HepG2 (cell line): Measurements from ENCODE around the gene ATP6V1G2. TPM values are rescaled to one million over a fixed set of nuclear protein-coding genes. Genes with fewer than 3 reads are reported as not detected.

Source experiments
- ATF2 ChIP-seq: sonication (generic); formaldehyde crosslinking; IDR thresholded peaks from 2 replicates; pipeline ENCODE4 v1.4.0; 2020; ENCODE audit warnings: missing genetic modification reagents
- CBX1 ChIP-seq: IDR thresholded peaks from one replicate; pipeline ENCODE4 v1.6.1; 2016; ENCODE audit warnings: antibody characterized with exemption, low read depth
- CREM ChIP-seq, 2 experiments: sonication (generic) in 1 of 2; formaldehyde crosslinking in 1 of 2; IDR thresholded peaks; 2 replicates each; pipeline versions ENCODE4 v1.4.0 to v1.6.1; 2016 to 2020; ENCODE audit warnings: antibody characterized with exemption in 1 of 2, mild to moderate bottlenecking in 1 of 2, missing genetic modification reagents in 1 of 2
- CTCF ChIP-seq: sonication (generic); formaldehyde crosslinking; IDR thresholded peaks from 2 replicates; pipeline ENCODE4 v1.5.0; 2020; ENCODE audit warnings: mild to moderate bottlenecking, missing genetic modification reagents, moderate library complexity
- E2F5 ChIP-seq: sonication (generic); formaldehyde crosslinking; conservative IDR thresholded peaks from 2 replicates; pipeline ENCODE4 v1.4.0; 2020; ENCODE audit warnings: missing genetic modification reagents
- GABPB1 ChIP-seq: IDR thresholded peaks from 2 replicates; pipeline ENCODE4 v1.6.1; 2016; ENCODE audit warnings: mild to moderate bottlenecking, missing genetic modification reagents, moderate library complexity, missing compliant biosample characterization
- GMEB1 ChIP-seq: sonication (generic); formaldehyde crosslinking; IDR thresholded peaks from 2 replicates; pipeline ENCODE4 v1.5.1; 2020; ENCODE audit warnings: missing genetic modification reagents, mild to moderate bottlenecking, borderline replicate concordance
- HNRNPK ChIP-seq: fragments of 200-400 bp; formaldehyde crosslinking; IDR thresholded peaks from 2 replicates; pipeline ENCODE4 v1.6.1; 2018; ENCODE audit warnings: low read length, low read depth, moderate library complexity, mild to moderate bottlenecking; ENCODE audit not compliant: poor library complexity, severe bottlenecking
- IRF2 ChIP-seq: IDR thresholded peaks from 2 replicates; pipeline ENCODE4 v1.6.1; 2018; ENCODE audit warnings: missing genetic modification reagents, missing compliant biosample characterization
- MXI1 ChIP-seq: IDR thresholded peaks from 3 replicates; pipeline ENCODE4 v1.6.1; 2012; ENCODE audit warnings: low read depth, low read length, inconsistent platforms, borderline replicate concordance
- NCOA5 ChIP-seq: sonication (generic); formaldehyde crosslinking; IDR thresholded peaks from 2 replicates; pipeline ENCODE4 v1.4.0; 2020; ENCODE audit warnings: missing genetic modification reagents
- SMAD9 ChIP-seq: sonication (generic); formaldehyde crosslinking; IDR thresholded peaks from 2 replicates; pipeline ENCODE4 v1.5.1; 2020; ENCODE audit warnings: mild to moderate bottlenecking, missing genetic modification reagents
- TEAD3 ChIP-seq: optimal IDR thresholded peaks from 2 replicates; pipeline ENCODE3; 2016; ENCODE audit warnings: borderline replicate concordance
- ZFP1 ChIP-seq: IDR thresholded peaks from 2 replicates; pipeline ENCODE4 v1.6.1; 2016
- ZNF44 ChIP-seq: sonication (generic); formaldehyde crosslinking; IDR thresholded peaks from 2 replicates; pipeline ENCODE4 v1.5.1; 2020; ENCODE audit warnings: mild to moderate bottlenecking, missing genetic modification reagents
- ZNF484 ChIP-seq: sonication (generic); formaldehyde crosslinking; IDR thresholded peaks from 2 replicates; pipeline ENCODE4 v1.5.1; 2020; ENCODE audit warnings: mild to moderate bottlenecking, low read depth, missing genetic modification reagents, borderline replicate concordance
- ZNF710 ChIP-seq: sonication (generic); formaldehyde crosslinking; IDR thresholded peaks from 2 replicates; pipeline ENCODE4 v1.5.0; 2020; ENCODE audit warnings: mild to moderate bottlenecking, missing genetic modification reagents, borderline replicate concordance
- polyA plus RNA-seq, 8 experiments: library from polyadenylated mRNA; depleted of rRNA in 3 of 8; stranded (reverse) in 7 of 8; unstranded in 1 of 8; fragments of >200 nt; fragmentation: Illumina TruSeq in 4 of 8; extraction: Trizol in 4 of 8; gene quantifications; 2 replicates each; pipeline versions ENCODE4 v1.2.1 to v1.2.3, GENCODE V29; 2011 to 2016; ENCODE audit warnings: low read depth in 4 of 8, missing spikeins in 1 of 8, mixed read lengths in 1 of 8; ENCODE audit not compliant: insufficient read depth in 1 of 8
- total RNA-seq, 5 experiments: library from RNA; depleted of rRNA; stranded (reverse); fragments of >200 nt; fragmentation: Illumina TruSeq; extraction: Trizol; gene quantifications; 2 replicates each; pipeline ENCODE4 v1.2.3, GENCODE V29; 2016; ENCODE audit warnings: low read depth in 1 of 5

The ATP6V1G2 gene
- total and polyA plus RNA-seq, 2 of the 13 experiments (the other 11 are each of a cell fraction or from before 2014, with no cell fraction given), result 0.27 to 0.83 TPM

- TF ChIP-seq GMEB1 (peak; percentile 76; the same call in 1 of the 2 replicates), IRF2 (CRISPR knock-in tag) (peak; percentile 86), CBX1 (peak; percentile 25), GABPB1 (CRISPR knock-in tag) (peak; percentile 96), ZFP1 (CRISPR knock-in tag) (no peak), ATF2 (peak; percentile 85), ZNF44 (no peak; the same call in 1 of the 2 replicates), ZNF710 (CRISPR knock-in tag) (peak; percentile 38; the same call in 1 of the 2 replicates), CREM (IDR thresholded peaks at IDR 0.05) (peak; percentile 98), CREM (CRISPR knock-in tag; IDR thresholded peaks at IDR 0.05) (0 out of 2 replicates have a peak, but pooled peaks have one; percentile 8), HNRNPK (peak; percentile 28), CTCF (CRISPR knock-in tag) (peak; percentile 36; the same call in 1 of the 2 replicates), NCOA5 (CRISPR knock-in tag) (no peak), TEAD3 (CRISPR knock-in tag) (peak; percentile 42), E2F5 (CRISPR knock-in tag) (peak; percentile 47; the same call in 1 of the 2 replicates), SMAD9 (no peak), ZNF484 (CRISPR knock-in tag) (no peak), MXI1 (peak; percentile 58; the same call in 1 of the 3 replicates)
Observed at GRCh38 chr6:31546958-31547726, 734 bp upstream of the ATP6V1G2 start, which contains the start of gene NFKBIL1 (continued).
